Measurements from ENCODE around the gene THOC1.

- peak; percentile 29 for TF ChIP-seq CTCF (IDR thresholded peaks at IDR 0.05)
- TF ChIP-seq ZFX (IDR thresholded peaks at IDR 0.05; ENCODE audit: borderline replicate concordance): no peak
These were observed 37.2 kb upstream of the THOC1 start for GRCh38 chr18:305003-305501.
